ENCODE data around the gene ROPN1B. TPM values are rescaled to one million over a fixed set of nuclear protein-coding genes. Genes with fewer than 3 reads are reported as not detected.
A peak's percentile ranks its signal among the peaks of the same experiment; 100 is the strongest.

Gene ROPN1B
- total RNA-seq, 1 experiment from 2014 or later = 0.13 TPM

- H3K4me1 Mint-ChIP-seq = peaks cover 10% of the 10 kb centered on the region
- peak overlapping the region; percentile 49; the same call in 1 of the 2 replicates for H3K27ac Mint-ChIP-seq
- CTCF ChIA-PET = no interaction called here
- TF ChIP-seq IRF1 (CRISPR knock-in tag; IDR thresholded peaks at IDR 0.05) (no peak), ZSCAN18 (CRISPR knock-in tag; IDR thresholded peaks at IDR 0.05) (no peak), MXD4 (CRISPR knock-in tag; IDR thresholded peaks at IDR 0.05; ENCODE audit: borderline replicate concordance) (no peak)
- H3K9me3 Mint-ChIP-seq = peaks cover 3% of the 10 kb centered on the region; the same call in 1 of the 2 replicates
- H3K36me3 Mint-ChIP-seq = 0 out of 2 replicates have a peak, but pooled peaks cover 6% of the 10 kb centered on the region
- DNase-seq (ENCODE audit: low spot score) (no peak), ATAC-seq (no peak)
- H3K27me3 Mint-ChIP-seq (ENCODE audit: low read depth) = peaks cover 46% of the 10 kb centered on the region
- no peak overlapping the region for H3K4me3 Mint-ChIP-seq
- POLR2A ChIA-PET = no interaction called here
Observed at GRCh38 chr3:126014252-126014651, 45.3 kb downstream of the ROPN1B start.

DNA sequence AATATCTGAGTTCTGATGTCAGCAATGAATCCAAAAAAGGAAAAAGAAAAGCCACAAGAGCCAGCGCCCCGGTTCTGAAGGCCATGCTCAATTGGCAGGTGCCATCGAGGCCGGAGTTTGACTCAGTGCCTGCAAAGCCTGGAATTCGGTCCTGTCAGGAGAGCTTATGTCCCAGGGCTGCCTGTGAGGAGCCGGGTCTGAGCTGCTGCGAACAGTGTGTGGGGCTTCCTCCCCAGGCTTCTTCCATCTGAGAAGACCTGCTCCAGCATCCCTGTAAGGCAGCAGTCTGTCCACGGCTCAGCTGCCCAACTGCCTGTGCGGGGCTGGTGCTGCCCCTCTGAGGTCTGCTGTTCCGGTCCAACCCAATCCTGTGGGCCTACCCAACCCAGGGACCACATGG is 46.1 kb downstream of the ROPN1B start:
- Mint-ChIP-seq H3K27ac (no peak overlapping the region), H3K9me3 (peaks cover 3% of the 10 kb centered on the region; the same call in 1 of the 2 replicates), H3K36me3 (0 out of 2 replicates have a peak, but pooled peaks cover 6% of the 10 kb centered on the region), H3K4me1 (peaks cover 10% of the 10 kb centered on the region), H3K27me3 (ENCODE audit: low read depth) (peaks cover 54% of the 10 kb centered on the region), H3K4me3 (no peak overlapping the region)
- no peak for ATAC-seq
- TF ChIP-seq HMGA2 (CRISPR knock-in tag; IDR thresholded peaks at IDR 0.05) (no peak), CREM (CRISPR knock-in tag; IDR thresholded peaks at IDR 0.05) (no peak), TEAD1 (CRISPR knock-in tag; IDR thresholded peaks at IDR 0.05) (no peak), NR3C1 (CRISPR knock-in tag; conservative IDR thresholded peaks at IDR 0.05; ENCODE audit: low read depth) (no peak)
- TF ChIP-seq, protein P1, sequence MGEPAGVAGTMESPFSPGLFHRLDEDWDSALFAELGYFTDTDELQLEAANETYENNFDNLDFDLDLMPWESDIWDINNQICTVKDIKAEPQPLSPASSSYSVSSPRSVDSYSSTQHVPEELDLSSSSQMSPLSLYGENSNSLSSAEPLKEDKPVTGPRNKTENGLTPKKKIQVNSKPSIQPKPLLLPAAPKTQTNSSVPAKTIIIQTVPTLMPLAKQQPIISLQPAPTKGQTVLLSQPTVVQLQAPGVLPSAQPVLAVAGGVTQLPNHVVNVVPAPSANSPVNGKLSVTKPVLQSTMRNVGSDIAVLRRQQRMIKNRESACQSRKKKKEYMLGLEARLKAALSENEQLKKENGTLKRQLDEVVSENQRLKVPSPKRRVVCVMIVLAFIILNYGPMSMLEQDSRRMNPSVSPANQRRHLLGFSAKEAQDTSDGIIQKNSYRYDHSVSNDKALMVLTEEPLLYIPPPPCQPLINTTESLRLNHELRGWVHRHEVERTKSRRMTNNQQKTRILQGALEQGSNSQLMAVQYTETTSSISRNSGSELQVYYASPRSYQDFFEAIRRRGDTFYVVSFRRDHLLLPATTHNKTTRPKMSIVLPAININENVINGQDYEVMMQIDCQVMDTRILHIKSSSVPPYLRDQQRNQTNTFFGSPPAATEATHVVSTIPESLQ (CRISPR knock-in tag; IDR thresholded peaks at IDR 0.05) = no peak
- ChIA-PET CTCF (no interaction called here), POLR2A (no interaction called here)
- no peak for DNase-seq (ENCODE audit: low spot score)

- CTCF ChIA-PET = no interaction called here
- Mint-ChIP-seq H3K9me3 (no peaks in the 10 kb centered on the region), H3K27ac (no peak overlapping the region), H3K27me3 (ENCODE audit: low read depth) (peaks cover 70% of the 10 kb centered on the region), H3K4me3 (no peak overlapping the region), H3K4me1 (peaks cover 23% of the 10 kb centered on the region), H3K36me3 (0 out of 2 replicates have a peak, but pooled peaks cover 3% of the 10 kb centered on the region)
- TF ChIP-seq MLX (CRISPR knock-in tag; IDR thresholded peaks at IDR 0.05) = no peak
- no peak for ATAC-seq
- DNase-seq (ENCODE audit: low spot score) = no peak
- POLR2A ChIA-PET = no interaction called here
Observed at GRCh38 chr3:126016616-126017015, 47.6 kb downstream of the ROPN1B start.

GRCh38 chr3:126017362-126017761 is 48.4 kb downstream of the ROPN1B start:
- DNase-seq (ENCODE audit: low spot score) = no peak
- peaks cover 31% of the 10 kb centered on the region for H3K4me1 Mint-ChIP-seq
- ChIA-PET CTCF (no interaction called here), POLR2A (no interaction called here)
- peaks cover 75% of the 10 kb centered on the region for H3K27me3 Mint-ChIP-seq (ENCODE audit: low read depth)
- no peaks in the 10 kb centered on the region for H3K9me3 Mint-ChIP-seq
- no peaks in the 10 kb centered on the region for H3K36me3 Mint-ChIP-seq
- no peak overlapping the region for H3K4me3 Mint-ChIP-seq
- no peak for ATAC-seq
- no peak for TF ChIP-seq TCF7 (CRISPR knock-in tag; IDR thresholded peaks at IDR 0.05; ENCODE audit: low read depth)
- TF ChIP-seq TEAD4 (CRISPR knock-in tag; IDR thresholded peaks at IDR 0.05) = no peak
- no peak for TF ChIP-seq ZNF263 (CRISPR knock-in tag; IDR thresholded peaks at IDR 0.05; ENCODE audit: low read depth)
- no peak for TF ChIP-seq OVOL2 (CRISPR knock-in tag; IDR thresholded peaks at IDR 0.05; ENCODE audit: borderline replicate concordance)
- no peak for TF ChIP-seq GRHL2 (CRISPR knock-in tag; IDR thresholded peaks at IDR 0.05; ENCODE audit: insufficient replicate concordance, severe bottlenecking)
- no peak for TF ChIP-seq NR2C2 (CRISPR knock-in tag; IDR thresholded peaks at IDR 0.05)
- TF ChIP-seq NFATC4 (CRISPR knock-in tag; IDR thresholded peaks at IDR 0.05) = no peak
- TF ChIP-seq IRF1 (CRISPR knock-in tag; IDR thresholded peaks at IDR 0.05) = no peak
- no peak for TF ChIP-seq ATF2 (CRISPR knock-in tag; IDR thresholded peaks at IDR 0.05; ENCODE audit: borderline replicate concordance, low read depth)
- H3K27ac Mint-ChIP-seq = no peak overlapping the region
